GM21367 (cell line): Measurements from ENCODE around the gene HMGN1.

Experiments
- ATAC-seq: cut with Tn5 transposase; IDR thresholded peaks from one replicate; pipeline ENCODE4 v1.9.1; 2021; ENCODE audit not compliant: unreplicated experiment

HMGN1 gene

DNA sequence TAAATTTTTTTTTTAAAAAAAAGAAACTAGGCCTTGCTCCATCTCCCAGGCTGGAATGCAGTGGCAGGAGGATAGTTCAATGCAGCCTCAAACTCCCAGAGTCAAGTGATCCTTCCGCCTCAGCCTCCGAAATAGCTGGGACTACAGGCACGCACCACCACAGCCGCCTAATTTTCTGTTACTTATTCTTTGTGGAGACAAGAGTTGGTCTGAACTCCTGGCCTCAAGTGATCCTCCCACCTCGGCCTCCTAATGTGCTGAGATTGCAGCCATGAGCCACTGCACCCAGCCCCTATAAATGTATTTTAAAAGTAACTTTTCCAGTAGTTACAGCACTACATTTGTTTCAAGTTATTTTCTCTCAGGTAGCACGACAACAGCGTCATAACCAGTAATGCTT lies 37.7 kb downstream of the HMGN1 start:
- ATAC-seq = no peak

DNA sequence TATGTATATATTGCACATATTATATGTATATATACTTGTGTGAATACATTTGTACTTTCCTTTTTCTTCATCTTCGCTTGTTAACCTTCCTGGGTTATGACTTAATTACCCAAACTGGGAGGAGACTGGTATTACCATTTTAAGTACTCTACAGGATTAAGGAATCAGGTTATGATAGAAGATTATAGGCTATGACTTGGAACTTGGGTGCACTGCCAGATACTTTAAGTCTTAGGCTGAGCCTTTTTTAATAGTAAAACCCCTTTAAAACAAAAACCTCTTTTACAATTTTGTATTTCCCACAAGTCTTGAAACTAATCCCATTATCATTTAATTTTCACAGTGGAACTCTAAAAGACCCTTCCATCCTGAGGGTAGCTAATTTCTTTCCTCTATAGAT lies 41.4 kb downstream of the HMGN1 start:
- no peak for ATAC-seq

DNA sequence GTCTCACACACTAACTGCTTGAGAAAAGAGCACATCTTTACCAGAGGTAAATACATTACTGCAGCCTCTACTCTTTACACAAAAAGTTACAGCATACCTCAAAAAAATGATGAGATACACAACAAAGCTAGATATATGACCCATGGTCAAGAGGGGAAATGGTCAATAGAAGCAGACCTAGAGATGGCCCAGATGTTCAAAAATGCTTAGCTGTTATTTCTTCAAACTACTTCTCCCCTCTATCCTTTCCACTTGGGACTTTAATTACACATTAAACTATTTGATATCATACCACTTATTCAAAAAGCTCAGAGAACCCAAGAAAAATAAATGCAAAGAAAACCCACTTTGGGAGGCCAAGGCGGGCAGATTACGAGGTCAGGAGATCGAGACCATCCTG lies 48.3 kb downstream of the HMGN1 start:
- no peak for ATAC-seq

DNA sequence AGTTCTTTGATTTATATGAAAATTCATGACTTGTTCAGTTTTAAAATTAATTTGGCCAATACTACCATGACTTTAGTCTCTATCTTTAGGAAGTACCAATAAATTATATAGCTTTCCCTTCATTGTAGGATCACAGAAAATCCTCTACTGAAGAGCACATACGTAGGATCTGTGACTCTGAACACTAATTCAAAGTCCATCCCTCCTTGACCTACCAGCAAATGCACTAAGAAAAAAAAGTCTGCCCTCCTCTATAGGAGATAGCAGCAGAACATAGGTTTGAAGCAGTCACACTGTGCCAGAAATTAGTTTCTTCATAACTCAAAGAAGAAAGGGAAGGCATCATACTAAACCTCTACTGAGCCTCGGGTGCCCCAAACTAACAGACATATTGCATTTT lies 52.0 kb downstream of the HMGN1 start:
- ATAC-seq = no peak
